ENCODE data around the gene RXRB. TPM values are rescaled to one million over a fixed set of nuclear protein-coding genes. Genes with fewer than 3 reads are reported as not detected.

Gene RXRB
- total and polyA plus RNA-seq, 2 of the 8 experiments (the other 6 are each of a cell fraction or from before 2014, with no cell fraction given) = 13.0 to 18.1 TPM

- Histone ChIP-seq H3K4me1 (replicated peaks in 1 of 4; ENCODE audit: control insufficient read depth in 3 of 4, insufficient read depth in 4 of 4, low read length in 3 of 4) (peaks cover 0 to 11% (median 3%) of the 10 kb centered on the region in 4 experiments; a peak in 6 of 7 replicates), H4K91ac (replicated peaks; ENCODE audit: insufficient read length, low read length) (no peak overlapping the region), H2BK5ac (ENCODE audit: low read depth, low read length) (no peak overlapping the region), H3K4me2 (ENCODE audit: insufficient read depth in 1 of 2, low read depth in 2 of 2, low read length in 2 of 2) (no peak overlapping the region), H3K27ac (ENCODE audit: low read depth, low read length) (no peak overlapping the region), H3K23ac (ENCODE audit: insufficient read length) (no peak overlapping the region), H2AK5ac (ENCODE audit: low read depth, low read length) (no peak overlapping the region), H3K23me2 (ENCODE audit: low read depth, low read length) (peaks cover 11% of the 10 kb centered on the region; the same call in 1 of the 2 replicates), H3K56ac (replicated peaks; ENCODE audit: insufficient read length, low read depth, low read length) (no peak overlapping the region), H2BK20ac (ENCODE audit: low read length) (no peak overlapping the region), H3K4ac (replicated peaks; ENCODE audit: insufficient read length, low read depth, low read length) (no peak overlapping the region), H2AFZ (ENCODE audit: low read length) (no peak overlapping the region), H2BK120ac (replicated peaks; ENCODE audit: low read depth, low read length) (no peak overlapping the region), H2BK12ac (ENCODE audit: low read depth, low read length) (no peak overlapping the region), H3K4me3 (ENCODE audit: extremely low read depth in 1 of 4, insufficient read depth in 2 of 4, low read depth in 3 of 4, low read length in 4 of 4) (no peak overlapping the region), H3K27me3 (replicated peaks in 1 of 4; ENCODE audit: control insufficient read depth in 3 of 4, extremely low read depth in 1 of 4, insufficient read depth in 3 of 4, low read length in 3 of 4) (peaks cover 39 to 86% (median 77%) of the 10 kb centered on the region in 4 experiments), H4K20me1 (replicated peaks in 1 of 2; ENCODE audit: control insufficient read depth in 1 of 2, insufficient read depth in 2 of 2, low read length in 2 of 2) (peaks cover 2 to 6% of the 10 kb centered on the region in 2 experiments), H3K9ac (replicated peaks in 1 of 4; ENCODE audit: extremely low read depth in 1 of 4, low read depth in 3 of 4, low read length in 3 of 4) (no peak overlapping the region), H3K9me3 (ENCODE audit: insufficient read depth in 2 of 2, low read depth in 1 of 2, low read length in 1 of 2) (no peaks in the 10 kb centered on the region), H3K36me3 (ENCODE audit: control insufficient read depth in 2 of 4, insufficient read depth in 4 of 4, low read length in 3 of 4) (peaks cover 0 to 2% (median 0%) of the 10 kb centered on the region in 4 experiments; a peak in 1 of 8 replicates), H3K79me1 (ENCODE audit: low read depth, low read length) (no peaks in the 10 kb centered on the region), H3K79me2 (ENCODE audit: control insufficient read depth in 1 of 2, insufficient read depth in 2 of 2, low read length in 2 of 2) (no peaks in the 10 kb centered on the region), H3K14ac (ENCODE audit: insufficient read length) (no peak overlapping the region), H2BK15ac (ENCODE audit: low read length) (no peak overlapping the region), H4K8ac (ENCODE audit: extremely low read depth, insufficient read depth, low read length) (no peak overlapping the region), H3K18ac (ENCODE audit: extremely low read depth, low read length) (no peak overlapping the region), H4K5ac (ENCODE audit: insufficient read length, low read depth, low read length) (no peak overlapping the region)
- FAIRE-seq (no peak), DNase-seq (ENCODE audit: low read depth in 1 of 2, low spot score in 2 of 2) (no peak)
- 94% methylated on average over 4 of the region's 4 CpGs; no CpG with 5 or more reads in 1 of the 2 experiments for WGBS, 2 experiments (ENCODE audit: extremely low coverage in 1 of 2, insufficient coverage in 1 of 2, insufficient read length in 1 of 2, insufficient replicate concordance in 2 of 2, low coverage in 1 of 2, low lambda C conversion rate in 2 of 2, missing lambda C conversion rate in 1 of 2)
- POLR2A ChIA-PET (ENCODE audit: partially characterized antibody) = interaction anchor here (1.1 kb wide), 1 partner anchor 32 kb away, joined by 3 read pairs; no protein-coding TSS in a partner anchor
- CTCF ChIA-PET (ENCODE audit: partially characterized antibody) = interaction anchor here (0.6 to 2.3 kb wide), 5 partner anchors 11 to 30 kb away, joined by 3 to 6 read pairs (median 3); partner anchors contain the start of gene HSD17B8
- TF ChIP-seq CTCF (IDR thresholded peaks at IDR 0.05; ENCODE audit: control extremely low read depth in 1 of 3, insufficient read depth in 1 of 3, low read depth in 1 of 3, low read length in 3 of 3) (no peak), CHD2 (IDR thresholded peaks at IDR 0.05; ENCODE audit: low read length) (no peak), NANOG (IDR thresholded peaks at IDR 0.05; ENCODE audit: insufficient read depth, low read depth, low read length, poor library complexity, severe bottlenecking) (no peak), CREB1 (IDR thresholded peaks at IDR 0.05) (no peak), ZNF274 (IDR thresholded peaks at IDR 0.05; ENCODE audit: borderline replicate concordance, extremely low read depth, low read length) (no peak), HDAC2 (IDR thresholded peaks at IDR 0.05; ENCODE audit: borderline replicate concordance in 1 of 2, low read depth in 2 of 2, low read length in 2 of 2) (no peak), RNF2 (IDR thresholded peaks at IDR 0.05; ENCODE audit: borderline replicate concordance, low read depth, low read length, missing control alignments, poor library complexity, severe bottlenecking) (no peak), BCL11A (IDR thresholded peaks at IDR 0.05; ENCODE audit: low read depth in 2 of 2, low read length in 2 of 2) (no peak), MAFK (IDR thresholded peaks at IDR 0.05; ENCODE audit: low read depth, low read length) (no peak), GTF2F1 (IDR thresholded peaks at IDR 0.05; ENCODE audit: borderline replicate concordance, low read depth, low read length) (no peak)
Measured at GRCh38 chr6:33216117-33216649, 15.7 kb upstream of the RXRB start.

Data from H1 (cell line).